ENCODE results near the gene GRID2. TPM values are rescaled to one million over a fixed set of nuclear protein-coding genes. Genes with fewer than 3 reads are reported as not detected.

GRID2 gene
- total RNA-seq, 1 donor from 2014 or later = 11.6 TPM

DNA sequence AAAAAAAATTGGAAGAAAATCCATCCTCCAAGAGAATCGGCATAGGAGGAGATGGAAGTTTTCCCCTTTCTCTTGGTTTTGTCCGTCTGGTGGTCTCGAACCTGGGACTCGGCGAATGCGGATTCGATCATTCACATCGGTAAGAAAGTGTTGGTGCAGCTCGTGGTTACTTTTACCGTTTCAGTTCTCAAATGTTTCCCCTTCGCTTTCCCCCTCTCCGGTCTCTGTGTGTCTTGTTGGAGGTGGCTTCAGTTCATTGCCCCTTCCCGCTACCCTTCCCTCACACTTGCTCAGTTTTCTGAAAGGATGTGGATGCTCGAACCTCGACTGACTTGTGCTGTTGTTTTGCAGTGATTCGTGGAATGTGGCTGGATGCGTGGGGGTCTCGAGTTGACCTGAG, 840 bp downstream of the GRID2 start:
- TF ChIP-seq, protein P1, sequence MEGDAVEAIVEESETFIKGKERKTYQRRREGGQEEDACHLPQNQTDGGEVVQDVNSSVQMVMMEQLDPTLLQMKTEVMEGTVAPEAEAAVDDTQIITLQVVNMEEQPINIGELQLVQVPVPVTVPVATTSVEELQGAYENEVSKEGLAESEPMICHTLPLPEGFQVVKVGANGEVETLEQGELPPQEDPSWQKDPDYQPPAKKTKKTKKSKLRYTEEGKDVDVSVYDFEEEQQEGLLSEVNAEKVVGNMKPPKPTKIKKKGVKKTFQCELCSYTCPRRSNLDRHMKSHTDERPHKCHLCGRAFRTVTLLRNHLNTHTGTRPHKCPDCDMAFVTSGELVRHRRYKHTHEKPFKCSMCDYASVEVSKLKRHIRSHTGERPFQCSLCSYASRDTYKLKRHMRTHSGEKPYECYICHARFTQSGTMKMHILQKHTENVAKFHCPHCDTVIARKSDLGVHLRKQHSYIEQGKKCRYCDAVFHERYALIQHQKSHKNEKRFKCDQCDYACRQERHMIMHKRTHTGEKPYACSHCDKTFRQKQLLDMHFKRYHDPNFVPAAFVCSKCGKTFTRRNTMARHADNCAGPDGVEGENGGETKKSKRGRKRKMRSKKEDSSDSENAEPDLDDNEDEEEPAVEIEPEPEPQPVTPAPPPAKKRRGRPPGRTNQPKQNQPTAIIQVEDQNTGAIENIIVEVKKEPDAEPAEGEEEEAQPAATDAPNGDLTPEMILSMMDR (IDR thresholded peaks at IDR 0.05; ENCODE audit: unreplicated experiment) = no peak
- Mint-ChIP-seq H3K27me3 (ENCODE audit: unreplicated experiment) (peaks cover 8% of the 10 kb centered on the region), H3K36me3 (ENCODE audit: low read depth, unreplicated experiment) (no peaks in the 10 kb centered on the region), H3K27ac (ENCODE audit: unreplicated experiment) (peak overlapping the region; percentile 11), H3K4me3 (ENCODE audit: unreplicated experiment) (peak overlapping the region; percentile 92), H3K4me1 (ENCODE audit: unreplicated experiment) (peaks cover 6% of the 10 kb centered on the region), H3K9me3 (ENCODE audit: unreplicated experiment) (no peaks in the 10 kb centered on the region)
- DNase-seq (ENCODE audit: low spot score) = peak; percentile 26

DNA sequence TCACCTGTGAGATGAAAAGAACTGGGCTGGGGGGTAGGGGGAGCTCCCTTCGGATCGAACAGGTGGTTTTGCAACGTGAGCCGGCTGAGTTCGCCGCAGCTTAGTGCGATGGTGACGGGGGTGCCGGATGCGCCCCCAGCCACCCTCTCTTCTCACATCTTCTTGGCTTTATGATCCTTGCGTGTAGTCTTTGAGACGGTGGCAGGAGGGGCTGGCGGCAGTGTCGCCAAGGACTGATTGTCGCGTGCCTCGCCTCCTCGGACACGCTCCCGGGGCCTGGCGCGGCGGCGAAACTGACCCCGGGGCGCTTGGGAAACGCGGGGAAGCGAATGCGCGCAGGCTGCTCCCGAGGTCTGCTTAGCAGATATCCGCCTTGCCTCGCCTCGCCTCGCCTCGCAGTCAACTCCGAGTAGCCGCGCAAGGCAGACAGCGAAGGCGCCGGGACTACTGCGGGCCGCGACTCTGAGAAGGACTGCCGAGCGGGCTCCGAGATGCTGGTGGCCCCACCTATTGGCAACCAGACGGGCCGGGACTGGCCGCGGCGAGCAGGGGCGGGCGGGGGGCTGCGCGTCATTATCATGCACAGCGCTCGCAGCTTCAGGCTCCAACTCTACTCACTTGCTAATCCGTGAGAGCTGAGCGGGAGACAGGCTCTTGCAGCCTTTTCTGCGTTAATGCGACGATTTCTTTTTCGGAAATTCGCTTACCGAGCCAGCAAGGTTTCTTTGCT, 1.5 kb downstream of the GRID2 start:
- peaks cover 6% of the 10 kb centered on the region for H3K4me1 Mint-ChIP-seq (ENCODE audit: unreplicated experiment)
- peak overlapping the region; percentile 92 for H3K4me3 Mint-ChIP-seq (ENCODE audit: unreplicated experiment)
- H3K27me3 Mint-ChIP-seq (ENCODE audit: unreplicated experiment) = peaks cover 8% of the 10 kb centered on the region
- no peaks in the 10 kb centered on the region for H3K9me3 Mint-ChIP-seq (ENCODE audit: unreplicated experiment)
- H3K27ac Mint-ChIP-seq (ENCODE audit: unreplicated experiment) = no peak overlapping the region
- TF ChIP-seq, protein P1 (IDR thresholded peaks at IDR 0.05; ENCODE audit: unreplicated experiment) = no peak
- DNase-seq (ENCODE audit: low spot score) = peak; percentile 86
- H3K36me3 Mint-ChIP-seq (ENCODE audit: low read depth, unreplicated experiment) = no peaks in the 10 kb centered on the region

DNA sequence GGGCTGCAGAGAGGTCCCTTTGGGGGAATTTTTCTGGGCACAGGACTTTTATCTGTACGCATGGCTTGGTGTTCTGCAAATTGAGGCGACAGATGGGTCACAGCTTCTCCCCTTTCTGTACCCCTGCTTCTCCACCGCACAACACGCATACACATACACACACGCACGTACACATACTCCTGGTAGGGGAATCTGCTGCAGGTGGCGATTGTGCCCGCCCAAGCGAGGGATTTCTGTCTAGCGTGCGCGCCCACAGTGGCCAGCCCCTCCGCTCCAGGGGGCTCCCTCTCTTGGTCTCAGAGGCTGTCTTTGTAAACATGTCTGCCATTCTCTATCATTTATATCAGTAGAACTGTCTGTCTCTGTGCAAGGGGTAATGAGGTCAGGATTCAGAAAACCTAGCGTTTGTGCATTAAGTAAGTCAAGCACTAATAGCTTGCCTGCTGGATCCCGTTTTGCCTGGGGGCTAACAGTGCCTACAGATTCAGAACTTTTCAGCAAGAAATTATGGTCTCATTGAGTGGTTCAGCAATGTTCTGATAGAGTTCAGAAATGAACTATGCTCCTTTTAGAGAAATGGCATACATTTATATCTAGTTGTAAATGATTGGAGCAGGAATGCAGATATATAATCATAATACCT, 2.2 kb downstream of the GRID2 start:
- peak overlapping the region; percentile 92 for H3K4me3 Mint-ChIP-seq (ENCODE audit: unreplicated experiment)
- TF ChIP-seq, protein P1 (IDR thresholded peaks at IDR 0.05; ENCODE audit: unreplicated experiment) = no peak
- H3K4me1 Mint-ChIP-seq (ENCODE audit: unreplicated experiment) = peaks cover 6% of the 10 kb centered on the region
- peaks cover 8% of the 10 kb centered on the region for H3K27me3 Mint-ChIP-seq (ENCODE audit: unreplicated experiment)
- no peaks in the 10 kb centered on the region for H3K36me3 Mint-ChIP-seq (ENCODE audit: low read depth, unreplicated experiment)
- peak overlapping the region; percentile 72 for H3K27ac Mint-ChIP-seq (ENCODE audit: unreplicated experiment)
- no peaks in the 10 kb centered on the region for H3K9me3 Mint-ChIP-seq (ENCODE audit: unreplicated experiment)
- peak; percentile 34 for DNase-seq (ENCODE audit: low spot score)

DNA sequence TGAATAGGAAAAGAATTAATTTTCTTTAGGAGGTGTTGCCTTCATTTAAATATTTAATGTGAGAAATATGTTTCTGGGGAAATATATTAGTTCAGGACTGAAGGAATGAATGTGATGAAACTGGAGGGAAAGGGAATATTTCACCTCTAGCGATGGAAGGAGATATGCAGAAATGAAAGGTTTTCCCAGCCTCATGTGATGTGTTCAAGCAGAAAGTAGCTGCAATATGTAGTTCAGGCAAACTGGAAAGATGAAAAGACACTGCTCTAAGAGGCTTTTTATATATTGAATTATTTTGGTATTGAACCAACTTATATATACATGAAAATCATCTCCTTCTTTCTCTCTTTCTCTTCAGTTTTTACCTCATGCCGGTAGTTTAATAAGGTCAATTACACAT, 3.4 kb downstream of the GRID2 start:
- Mint-ChIP-seq H3K9me3 (ENCODE audit: unreplicated experiment) (no peaks in the 10 kb centered on the region), H3K4me1 (ENCODE audit: unreplicated experiment) (peaks cover 12% of the 10 kb centered on the region), H3K4me3 (ENCODE audit: unreplicated experiment) (no peak overlapping the region), H3K27me3 (ENCODE audit: unreplicated experiment) (peaks cover 8% of the 10 kb centered on the region), H3K36me3 (ENCODE audit: low read depth, unreplicated experiment) (no peaks in the 10 kb centered on the region), H3K27ac (ENCODE audit: unreplicated experiment) (no peak overlapping the region)
- no peak for DNase-seq (ENCODE audit: low spot score)
- TF ChIP-seq, protein P1 (IDR thresholded peaks at IDR 0.05; ENCODE audit: unreplicated experiment) = no peak

DNA sequence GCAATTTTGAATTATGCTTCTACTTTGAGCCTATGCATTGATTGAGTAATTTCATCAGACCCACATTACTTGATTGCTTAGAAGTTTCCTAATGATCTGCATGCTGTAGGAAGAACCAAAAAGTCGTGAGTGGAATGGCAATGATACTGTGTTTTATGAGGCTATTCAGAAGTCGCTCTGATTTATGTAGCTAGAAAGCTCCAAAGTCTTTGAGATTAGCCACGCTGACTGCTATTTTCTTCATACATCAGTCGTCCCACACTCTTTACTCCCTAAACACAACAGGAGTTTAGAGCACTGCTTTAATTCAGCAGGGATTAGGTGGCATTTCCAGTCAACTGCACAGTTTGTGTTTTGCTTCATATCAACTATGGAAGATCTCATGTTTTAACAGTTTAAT, 4.1 kb downstream of the GRID2 start:
- H3K4me1 Mint-ChIP-seq (ENCODE audit: unreplicated experiment) = peaks cover 14% of the 10 kb centered on the region
- H3K9me3 Mint-ChIP-seq (ENCODE audit: unreplicated experiment) = no peaks in the 10 kb centered on the region
- no peak overlapping the region for H3K27ac Mint-ChIP-seq (ENCODE audit: unreplicated experiment)
- DNase-seq (ENCODE audit: low spot score) = no peak
- no peaks in the 10 kb centered on the region for H3K36me3 Mint-ChIP-seq (ENCODE audit: low read depth, unreplicated experiment)
- peaks cover 8% of the 10 kb centered on the region for H3K27me3 Mint-ChIP-seq (ENCODE audit: unreplicated experiment)
- no peak overlapping the region for H3K4me3 Mint-ChIP-seq (ENCODE audit: unreplicated experiment)
- TF ChIP-seq, protein P1 (IDR thresholded peaks at IDR 0.05; ENCODE audit: unreplicated experiment) = no peak
